CD4-positive, alpha-beta T cell treated with Interleukin-6 for 4 hours (primary cell): ENCODE measurements around the gene GUCA1A.
A peak's percentile ranks its signal among the peaks of the same experiment; 100 is the strongest.
"Not testable (repeated sequence)": the region's sequence is repeated elsewhere in the genome, so short reads cannot be mapped to it uniquely, and the experiment has no call there.

Experiments
- DNase-seq: peaks from one replicate; pipeline ENCODE4 v3.0.0-alpha.2; 2020; ENCODE audit warnings: mixed read lengths

The GUCA1A gene

GRCh38 chr6:42147138-42147562 is 26.0 kb upstream of the GUCA1A start:
- no peak for DNase-seq

- DNase-seq = no peak
Observed at GRCh38 chr6:42148058-42148457, 25.1 kb upstream of the GUCA1A start.

DNA sequence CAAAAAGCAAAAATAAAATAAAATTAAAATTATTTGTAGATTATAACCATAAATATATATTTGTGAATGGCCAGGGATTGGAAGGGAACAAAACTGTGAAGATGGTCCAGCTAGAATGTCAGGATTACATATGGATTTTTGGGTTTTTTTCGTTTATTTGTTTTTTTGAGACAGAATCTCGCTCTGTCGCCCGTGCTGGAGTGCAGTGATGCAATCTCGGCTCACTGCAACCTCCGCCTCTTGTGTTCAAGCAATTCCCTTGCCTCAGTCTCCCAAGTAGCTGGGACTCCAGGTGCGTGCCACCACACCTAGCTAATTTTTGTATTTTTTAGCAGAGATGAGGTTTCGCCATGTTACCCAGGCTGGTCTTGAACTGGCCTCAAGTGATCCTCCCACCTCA is 22.9 kb upstream of the GUCA1A start:
- no peak for DNase-seq

DNA sequence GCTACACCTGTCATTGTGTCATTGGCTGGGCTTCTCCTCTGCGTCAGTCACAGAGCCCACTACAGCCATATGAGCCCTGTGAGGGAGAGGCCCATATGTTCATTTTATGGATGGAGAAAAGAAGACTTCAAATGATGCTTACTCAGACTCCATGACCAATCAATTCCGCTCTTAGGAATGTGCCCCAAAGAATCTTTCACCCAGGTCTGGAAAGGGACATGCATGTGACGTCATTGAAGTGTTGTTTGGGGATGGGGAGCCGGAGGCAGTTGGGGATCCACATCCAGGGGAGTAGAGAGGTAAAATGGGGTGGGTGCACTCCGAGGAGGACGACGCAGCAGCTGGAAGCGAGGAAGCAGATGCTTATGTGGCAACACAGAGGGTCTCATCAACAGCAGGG is 21.1 kb upstream of the GUCA1A start:
- DNase-seq = no peak

GRCh38 chr6:42152528-42153213 is 20.5 kb upstream of the GUCA1A start:
- DNase-seq = not testable (repeated sequence)

DNA sequence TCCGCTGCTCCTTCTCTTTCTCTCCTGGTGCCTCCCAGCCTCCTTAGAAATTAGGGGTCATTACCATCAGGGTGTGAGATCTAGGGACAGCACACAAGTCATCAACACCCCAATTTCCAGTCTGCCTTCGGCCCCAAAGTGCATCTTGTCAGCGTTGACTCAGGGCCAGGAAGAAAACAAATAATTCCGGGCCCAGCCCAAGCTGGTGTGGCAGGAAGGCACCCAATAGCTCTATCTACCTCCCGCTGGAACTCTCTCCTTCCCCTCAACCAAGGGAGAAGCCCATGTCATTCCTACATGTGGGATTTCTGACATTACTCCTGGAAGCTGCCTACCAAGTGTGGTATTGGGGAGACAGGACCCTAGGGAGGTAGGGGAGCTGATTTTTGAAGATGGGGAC is 19.2 kb upstream of the GUCA1A start:
- no peak for DNase-seq

GRCh38 chr6:42154461-42155209 is 18.5 kb upstream of the GUCA1A start:
- DNase-seq = no peak

DNA sequence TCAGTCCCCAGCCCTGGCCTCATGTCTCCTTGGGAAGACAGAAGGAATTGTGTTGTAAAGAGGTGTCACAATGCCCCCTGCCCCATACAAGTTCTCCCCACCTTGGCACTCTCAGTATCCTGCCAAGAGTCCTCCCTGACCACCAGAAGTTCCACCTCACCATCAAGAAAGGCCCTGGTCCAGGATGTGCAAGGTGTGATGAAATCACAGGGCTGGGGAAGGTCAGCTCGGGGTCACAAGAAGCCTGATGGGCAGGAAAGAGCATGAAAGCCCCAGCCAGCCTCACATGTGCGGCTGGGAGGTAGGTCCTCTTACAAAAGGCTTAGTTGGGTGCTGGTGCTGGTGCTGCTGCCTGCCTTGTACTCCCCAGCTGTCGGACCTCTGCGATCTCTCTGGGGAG is 17.9 kb upstream of the GUCA1A start:
- no peak for DNase-seq

DNA sequence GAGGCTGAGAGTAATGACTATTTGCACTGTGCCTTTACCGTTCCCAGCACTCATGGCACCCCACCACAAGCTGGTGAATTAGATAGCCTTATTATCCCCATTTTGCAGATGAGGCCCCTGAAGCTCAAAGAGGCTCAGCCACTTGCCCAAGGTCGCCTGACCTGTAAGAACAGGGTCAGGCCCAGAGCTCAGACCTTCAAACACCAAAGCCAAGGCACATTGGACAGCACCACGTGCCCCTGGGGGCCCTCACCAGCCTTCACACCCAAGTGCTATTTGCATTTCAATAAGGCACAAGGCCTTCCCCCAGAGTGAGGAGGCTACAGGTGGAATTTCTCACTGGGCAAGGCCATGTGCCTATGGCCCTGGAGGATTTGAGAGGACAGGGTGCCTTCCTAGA is 16.5 kb upstream of the GUCA1A start:
- no peak for DNase-seq

DNA sequence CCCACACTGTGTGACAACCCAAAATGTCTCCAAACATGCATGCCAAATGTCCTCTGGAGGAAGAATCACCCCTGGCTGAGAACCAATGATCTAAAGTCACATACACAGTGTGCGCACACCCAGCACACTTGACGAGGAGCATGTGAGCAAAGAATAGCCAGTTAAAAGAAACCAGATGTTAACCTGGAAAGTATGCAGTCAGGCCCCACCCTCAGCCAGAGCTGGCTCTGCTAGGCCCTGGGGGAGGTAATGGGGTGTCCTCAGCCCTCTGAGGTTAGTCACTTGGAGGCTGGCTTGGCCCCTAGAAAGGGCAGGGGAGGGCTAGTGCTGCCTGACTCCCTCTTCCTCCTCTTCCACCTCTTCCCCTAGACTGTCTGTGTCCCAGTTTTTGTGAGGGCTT is 15.2 kb upstream of the GUCA1A start:
- no peak for DNase-seq

GRCh38 chr6:42158631-42159030 is 14.5 kb upstream of the GUCA1A start:
- DNase-seq = no peak

- no peak for DNase-seq
Observed at GRCh38 chr6:42159431-42160024, 13.6 kb upstream of the GUCA1A start.

DNA sequence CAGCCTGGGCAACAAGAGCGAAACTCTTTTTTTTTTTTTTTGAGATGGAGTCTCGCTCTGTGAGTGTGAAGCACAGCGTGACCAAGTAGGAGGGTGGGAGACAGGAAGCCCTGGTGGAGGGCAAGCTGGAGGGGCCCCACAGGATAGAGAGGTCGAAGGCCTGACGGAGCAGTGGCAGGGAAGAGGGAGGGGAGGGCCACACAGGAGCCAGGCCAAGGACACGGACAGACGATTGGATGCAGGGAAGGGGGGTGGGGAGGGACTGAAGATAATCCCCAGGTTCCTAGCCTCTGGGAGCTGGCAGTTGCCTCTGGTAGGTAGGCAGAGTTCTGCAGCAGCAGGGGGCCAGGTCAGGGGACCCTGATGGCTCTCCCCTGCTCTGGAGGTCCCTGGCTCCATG is 10.8 kb upstream of the GUCA1A start:
- DNase-seq = no peak

DNA sequence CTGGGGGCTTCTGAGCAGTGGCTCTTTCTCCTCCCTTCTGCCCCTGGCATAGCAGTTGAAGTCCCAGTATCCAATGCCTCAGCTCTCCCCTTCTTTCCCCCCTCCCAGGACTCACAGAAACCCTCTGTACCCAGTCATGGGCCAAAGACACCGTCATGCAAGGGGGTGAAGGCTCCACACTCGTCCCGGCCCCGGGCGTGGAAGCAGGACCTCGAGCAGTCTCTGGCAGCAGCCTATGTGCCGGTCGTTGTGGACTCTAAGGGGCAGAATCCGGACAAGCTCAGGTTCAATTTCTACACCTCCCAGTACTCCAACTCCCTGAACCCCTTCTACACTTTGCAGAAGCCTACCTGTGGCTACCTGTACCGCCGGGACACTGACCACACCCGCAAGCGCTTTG is 10.4 kb upstream of the GUCA1A start:
- DNase-seq = no peak

GRCh38 chr6:42163981-42164380 is 9.2 kb upstream of the GUCA1A start:
- no peak for DNase-seq

- no peak for DNase-seq
Observed at GRCh38 chr6:42165016-42165415, 8.1 kb upstream of the GUCA1A start.

DNA sequence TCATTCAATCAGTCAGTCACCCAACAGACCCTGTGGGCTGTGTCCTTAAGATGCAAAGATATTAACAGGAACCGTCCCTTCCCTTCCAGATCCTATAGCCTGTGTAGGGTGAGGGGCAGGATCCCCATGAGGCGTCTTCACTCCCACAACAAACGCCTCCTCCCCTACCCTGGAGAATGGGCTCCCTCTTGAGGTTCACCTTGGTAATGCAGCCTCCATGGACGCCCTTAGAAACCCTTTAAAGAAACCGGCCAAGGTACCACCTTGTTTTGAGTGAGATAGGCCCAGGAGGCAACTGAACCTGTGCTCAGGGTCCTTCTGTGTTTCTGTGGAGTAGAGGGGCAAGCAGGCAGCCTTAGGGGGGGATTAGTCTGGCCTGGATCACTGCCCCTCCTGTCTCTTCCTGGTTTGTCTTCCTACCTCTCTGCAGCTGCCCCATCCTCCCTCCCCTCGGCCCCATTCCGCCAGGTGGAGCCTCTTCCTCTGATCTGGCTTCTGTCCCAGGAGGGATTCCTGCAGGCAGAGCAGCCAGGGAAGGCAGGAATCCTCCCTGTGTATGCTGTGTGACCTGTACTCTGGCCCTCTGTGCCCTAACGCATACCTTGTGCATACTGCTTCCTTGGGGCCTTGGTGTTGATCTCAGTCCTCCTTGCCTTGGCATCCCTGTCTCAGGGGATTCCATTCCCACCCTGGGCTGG is 6.6 kb upstream of the GUCA1A start:
- peak; percentile 78 for DNase-seq

DNA sequence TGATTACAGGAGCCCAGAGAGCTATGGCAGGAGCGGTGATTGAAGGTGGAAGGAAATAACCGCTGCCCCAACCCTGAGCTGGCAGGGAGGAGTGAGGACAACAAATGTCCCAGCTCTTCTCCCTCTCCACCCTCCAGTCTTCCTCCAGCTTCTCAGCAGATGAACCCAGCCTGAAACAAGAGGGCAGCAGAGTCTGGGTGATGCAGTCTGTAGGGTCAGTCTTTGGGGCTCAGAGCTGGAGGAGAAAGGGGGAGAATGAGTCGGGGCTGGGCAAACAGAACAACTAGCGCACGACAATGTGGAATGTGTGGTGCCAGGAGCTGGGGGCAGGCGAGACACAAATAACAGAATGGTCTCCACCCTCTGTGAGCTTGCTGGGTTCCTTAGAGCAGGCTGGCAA is 4.5 kb upstream of the GUCA1A start:
- DNase-seq = no peak

DNA sequence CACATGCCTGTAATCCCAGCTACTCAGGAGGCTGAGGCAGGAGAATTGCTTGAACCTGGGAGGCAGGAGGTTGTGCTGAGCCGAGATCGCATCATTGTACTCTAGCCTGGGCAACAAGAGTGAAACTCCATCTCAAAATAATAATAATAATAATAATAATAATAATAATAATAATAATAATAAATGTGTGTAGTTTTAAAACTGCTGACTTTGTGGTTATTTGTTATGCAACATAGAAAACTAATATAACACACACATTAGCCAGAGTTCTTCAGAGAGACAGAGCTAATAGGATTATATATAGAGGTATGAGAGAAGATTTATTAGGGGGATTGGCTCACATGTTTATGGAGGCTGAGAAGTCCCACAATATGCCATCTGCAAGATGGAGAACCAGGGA is 3.4 kb upstream of the GUCA1A start:
- DNase-seq = not testable (repeated sequence)

DNA sequence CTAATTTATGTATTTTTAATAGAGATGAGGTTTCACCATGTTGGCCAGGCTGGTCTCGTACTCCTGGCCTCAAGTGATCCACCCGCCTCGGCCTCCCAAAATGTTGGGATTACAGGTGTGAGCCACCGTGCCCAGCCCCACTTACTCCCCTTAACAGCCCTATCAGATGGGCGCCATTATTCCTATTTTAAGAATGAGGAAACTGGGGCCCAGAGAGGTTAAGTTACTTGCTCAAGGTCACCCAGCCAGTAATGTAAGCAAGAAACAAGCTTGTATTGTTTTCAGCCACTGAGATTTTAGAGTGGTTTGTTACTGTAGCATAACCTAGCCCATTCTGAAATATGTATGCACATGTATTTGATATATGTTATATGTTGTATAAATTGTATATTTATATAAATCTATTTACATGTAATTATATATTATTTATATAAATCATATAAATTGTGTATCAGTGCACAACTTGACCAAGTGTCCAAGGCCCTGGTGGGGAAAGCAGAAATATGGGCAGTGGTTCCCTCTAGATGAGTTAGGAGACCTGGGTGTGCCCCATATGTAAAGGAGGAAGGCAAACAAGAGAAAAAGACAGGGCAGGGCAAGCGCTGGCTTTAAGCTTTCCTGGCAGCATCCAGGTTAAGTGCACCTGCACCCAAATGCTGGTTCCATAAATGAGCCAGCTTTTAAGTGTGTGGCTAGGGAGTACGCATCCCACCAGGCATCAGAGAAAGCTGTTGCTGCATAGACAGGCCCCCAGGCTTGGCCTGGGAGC is 1.2 kb upstream of the GUCA1A start:
- DNase-seq = no peak

DNA sequence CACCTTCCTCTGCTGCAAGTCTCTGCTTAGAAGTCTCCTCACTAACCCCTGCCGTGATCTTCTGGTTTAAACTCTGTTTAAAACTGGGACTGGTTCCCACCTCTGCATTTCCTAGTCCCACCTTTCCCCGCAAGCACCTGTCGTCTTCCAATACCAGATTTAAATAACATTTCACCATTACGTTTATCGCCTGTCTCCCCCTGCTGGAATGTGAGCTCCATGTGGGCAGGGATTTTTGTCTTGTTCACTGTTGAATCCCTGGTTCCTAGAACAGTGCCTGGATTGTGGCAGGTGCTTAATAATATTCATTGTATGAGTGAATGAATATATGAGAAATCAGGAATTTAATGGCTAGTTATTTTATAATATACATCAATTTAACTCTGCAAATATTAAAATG is 2.7 kb downstream of the GUCA1A start:
- DNase-seq = no peak

DNA sequence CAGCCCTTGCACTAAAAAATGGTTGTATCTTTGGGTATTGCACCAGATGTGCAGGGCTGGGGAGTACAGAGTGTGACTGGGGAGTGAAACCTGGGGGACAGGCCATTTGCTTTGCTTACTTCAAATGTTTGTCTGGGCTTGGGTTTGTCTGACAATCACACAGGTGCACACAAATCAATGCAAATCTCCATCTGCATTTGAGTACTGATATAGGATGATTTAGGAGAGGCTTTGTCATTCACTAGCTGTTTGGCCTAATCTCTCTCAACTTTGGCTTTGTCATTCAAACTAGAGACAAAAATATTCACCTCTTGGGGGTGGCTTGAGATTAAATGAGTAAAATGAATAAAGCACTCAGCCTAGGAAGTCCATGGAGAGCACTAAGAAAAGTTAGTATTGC is 3.8 kb downstream of the GUCA1A start:
- DNase-seq = no peak
